GM21529 (cell line): ENCODE measurements around the gene TPRG1L.

Experiments
- ATAC-seq: cut with Tn5 transposase; IDR thresholded peaks from one replicate; pipeline ENCODE4 v1.9.1; 2021; ENCODE audit not compliant: unreplicated experiment

Gene TPRG1L

DNA sequence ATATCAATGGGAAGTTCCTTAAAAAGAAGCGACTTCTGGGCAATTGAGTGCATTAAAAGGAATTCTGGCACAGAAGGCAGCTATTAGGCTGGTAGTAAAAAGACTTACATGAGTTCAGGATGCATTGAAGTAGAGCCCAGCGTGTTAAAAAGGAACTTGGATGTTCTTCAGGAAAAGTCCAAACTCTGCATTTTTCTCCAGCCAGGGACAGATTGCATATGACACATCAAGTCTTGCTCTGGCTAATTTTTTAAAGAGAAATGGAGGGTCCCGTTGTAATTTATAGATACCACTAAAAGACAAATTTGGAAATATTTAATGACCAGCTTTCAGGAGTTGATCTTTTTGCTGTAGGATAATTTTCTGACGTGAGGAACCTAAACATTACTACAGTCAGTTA lies 1.2 kb downstream of the TPRG1L start:
- ATAC-seq: no peak

GRCh38 chr1:3627515-3628253 lies 2.9 kb downstream of the TPRG1L start:
- ATAC-seq: no peak

GRCh38 chr1:3628445-3628844 lies 3.6 kb downstream of the TPRG1L start:
- ATAC-seq: no peak

- no peak for ATAC-seq
Measured at GRCh38 chr1:3629561-3630160, 4.8 kb downstream of the TPRG1L start.

DNA sequence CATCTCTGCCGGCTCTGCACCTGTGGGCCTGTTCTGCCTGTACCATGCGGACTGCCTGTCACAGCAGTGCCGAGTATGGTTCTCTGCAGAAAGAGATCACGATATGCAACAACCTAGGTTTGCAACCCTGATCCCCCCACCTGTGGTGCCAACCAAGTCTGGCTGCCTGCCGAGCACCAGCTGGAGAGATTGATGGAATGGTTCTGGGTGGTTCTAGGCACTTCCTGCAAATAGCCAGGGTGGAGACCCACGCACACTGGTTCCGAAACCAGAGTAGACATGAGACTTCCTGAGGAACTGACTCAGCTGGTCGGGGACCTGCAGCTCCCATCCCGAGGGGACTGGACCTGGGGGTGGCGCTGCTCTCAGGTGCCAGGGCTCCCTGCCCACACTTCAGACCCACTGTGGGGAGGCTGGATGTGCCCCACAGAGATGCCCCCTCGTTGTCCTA lies 5.4 kb downstream of the TPRG1L start:
- ATAC-seq: no peak

GRCh38 chr1:3630914-3631313 lies 6.1 kb downstream of the TPRG1L start:
- ATAC-seq: no peak

- no peak for ATAC-seq
Measured at GRCh38 chr1:3631320-3632260, 6.8 kb downstream of the TPRG1L start.

- no peak for ATAC-seq
Measured at GRCh38 chr1:3632298-3632697, 7.5 kb downstream of the TPRG1L start.

- no peak for ATAC-seq
Measured at GRCh38 chr1:3632716-3633343, 8.0 kb downstream of the TPRG1L start.

GRCh38 chr1:3633344-3634058 lies 8.7 kb downstream of the TPRG1L start:
- ATAC-seq: no peak

DNA sequence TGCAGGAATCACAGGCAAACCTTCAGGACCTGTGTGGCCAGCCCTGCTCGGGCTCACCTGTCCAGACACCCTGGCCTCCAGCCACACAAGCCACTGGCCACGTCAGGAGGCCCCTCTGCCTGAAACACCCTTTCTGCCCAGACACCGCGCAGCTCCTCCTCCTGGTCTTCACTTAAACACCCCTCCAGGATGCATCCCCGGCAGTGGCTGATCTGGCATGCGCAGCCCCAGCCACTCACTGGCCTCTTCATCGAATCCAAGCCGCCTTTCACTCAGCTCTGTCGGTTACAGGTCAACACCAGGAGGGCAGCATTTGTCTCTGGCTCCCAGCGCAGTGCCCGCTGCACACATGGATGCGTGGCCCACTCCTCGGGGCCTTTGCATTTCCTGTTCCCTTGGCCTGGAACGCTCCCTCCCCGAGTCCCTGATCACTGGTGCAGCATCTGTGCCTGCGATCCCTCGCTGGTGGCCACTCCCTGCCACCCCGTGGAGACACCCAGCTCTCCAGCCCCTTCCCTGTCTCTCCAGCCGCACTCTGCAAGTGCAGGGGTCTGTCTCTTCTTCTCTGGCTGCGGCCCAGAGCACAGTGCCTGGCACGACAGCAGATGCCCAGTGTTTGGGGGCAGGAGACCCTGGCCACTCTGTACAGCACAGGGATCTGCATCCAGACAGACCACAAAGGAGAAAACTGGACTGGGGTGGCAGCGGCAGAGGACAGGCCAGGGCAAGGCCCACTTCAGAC lies 9.4 kb downstream of the TPRG1L start:
- ATAC-seq: no peak

GRCh38 chr1:3636080-3636479 lies 11.3 kb downstream of the TPRG1L start:
- no peak for ATAC-seq

DNA sequence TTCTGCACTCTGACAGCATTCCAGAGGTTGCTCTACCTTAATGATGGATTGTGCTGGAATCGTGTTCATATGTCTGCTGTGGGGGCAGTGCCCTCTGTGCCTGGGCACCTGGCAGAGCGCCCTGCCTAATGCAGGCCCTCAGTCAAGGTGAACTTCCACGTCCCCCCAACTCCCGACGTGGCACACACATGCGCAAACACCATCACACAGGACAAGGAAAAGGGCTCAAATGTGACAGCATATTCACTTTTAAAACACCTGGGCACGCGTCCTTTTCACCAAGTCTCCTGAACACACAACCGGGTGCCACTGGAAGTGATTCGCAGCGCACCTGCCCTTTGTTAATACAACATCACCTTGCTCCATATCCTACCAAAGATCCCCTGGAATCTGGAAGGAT lies 11.7 kb downstream of the TPRG1L start:
- ATAC-seq: no peak

DNA sequence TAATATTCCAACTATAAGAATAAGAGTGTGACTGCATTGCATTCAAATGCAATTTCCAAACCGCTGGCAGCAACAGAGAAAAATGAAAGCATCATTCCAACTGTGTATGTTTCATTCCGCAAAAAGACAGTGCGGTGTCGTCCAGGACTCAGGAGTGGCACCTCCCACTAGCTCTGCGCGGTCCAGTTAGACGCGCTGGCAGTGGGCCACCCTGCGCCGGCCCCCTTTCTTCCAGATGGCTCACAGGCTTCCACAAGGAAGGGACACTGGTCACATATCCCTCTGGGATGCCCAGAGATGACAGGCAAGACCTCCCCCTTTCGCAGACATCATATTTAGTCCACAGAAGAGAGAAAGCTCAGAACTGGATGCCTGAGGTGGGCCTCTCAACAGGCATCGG lies 13.2 kb downstream of the TPRG1L start:
- ATAC-seq: no peak

- no peak for ATAC-seq
Measured at GRCh38 chr1:3638676-3639075, 13.9 kb downstream of the TPRG1L start.

- ATAC-seq: no peak
Measured at GRCh38 chr1:3639397-3639911, 14.6 kb downstream of the TPRG1L start.

- no peak for ATAC-seq
Measured at GRCh38 chr1:3640121-3640837, 15.5 kb downstream of the TPRG1L start.

- ATAC-seq: no peak
Measured at GRCh38 chr1:3641046-3641760, 16.4 kb downstream of the TPRG1L start.
